ENCODE measurements around the gene ADAMTS12. TPM values are rescaled to one million over a fixed set of nuclear protein-coding genes. Genes with fewer than 3 reads are reported as not detected.
A peak's percentile ranks its signal among the peaks of the same experiment; 100 is the strongest.

Gene ADAMTS12
- total and polyA plus RNA-seq, 7 experiments from 2014 or later, result not detected

DNA sequence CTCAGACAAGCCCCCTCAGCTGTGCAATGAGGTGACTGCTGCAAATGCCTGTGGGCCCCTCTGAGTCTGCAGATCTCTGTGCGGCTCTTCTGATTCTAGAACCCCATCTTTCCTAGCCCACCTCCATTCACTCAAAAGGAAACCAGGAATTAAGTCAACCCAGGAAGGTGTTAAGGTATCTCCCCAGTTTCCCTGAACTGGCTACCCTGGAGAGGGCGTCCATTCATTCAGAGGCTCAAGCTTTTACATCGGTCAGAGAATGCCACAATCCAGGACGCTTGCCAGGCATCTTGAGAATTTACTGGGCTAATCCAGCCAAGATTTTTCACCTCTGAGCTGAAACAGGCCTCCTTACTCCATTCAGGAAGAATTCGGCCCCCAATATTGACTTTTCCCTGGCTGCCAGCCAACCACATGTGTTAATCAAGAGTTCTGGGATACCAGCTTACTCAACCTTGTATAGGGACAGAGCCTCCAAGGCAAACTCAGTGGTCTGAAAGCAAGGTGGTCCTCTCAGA, 889 bp upstream of the ADAMTS12 start:
- Mint-ChIP-seq H3K9me3 (peaks cover 0 to 10% (median 0%) of the 10 kb centered on the region in 11 donors), H3K27ac (no peak overlapping the region), H3K27me3 (peaks cover 56 to 83% (median 68%) of the 10 kb centered on the region in 5 donors), H3K4me1 (peaks cover 0 to 13% (median 9%) of the 10 kb centered on the region in 7 donors), H3K36me3 (peaks cover 0 to 6% (median 0%) of the 10 kb centered on the region in 5 donors), H3K4me3 (peak overlapping the region in 7 of 10 donors; percentile 6 to 79 (median 26))
- intact Hi-C loops (cut with micrococcal nuclease), result no loop called here
- ChIA-PET POLR2A (no interaction called here), CTCF (no interaction called here)
- DNase-seq (no peak), ATAC-seq (no peak)
- Histone ChIP-seq H3K27ac (ENCODE audit: low read depth, low read length) (no peak overlapping the region), H3K9me3 (ENCODE audit: control insufficient read depth in 2 of 3, low read length in 3 of 3) (peaks cover 0 to 4% (median 0%) of the 10 kb centered on the region in 3 experiments), H3K27me3 (ENCODE audit: control insufficient read depth in 2 of 2, insufficient read depth in 2 of 2, low read length in 2 of 2) (peaks cover 0 to 9% of the 10 kb centered on the region in 2 donors), H3K4me1 (ENCODE audit: control insufficient read depth in 2 of 2, insufficient read depth in 2 of 2, low read length in 2 of 2) (no peaks in the 10 kb centered on the region), H3K4me3 (ENCODE audit: low read length) (no peak overlapping the region), H3K36me3 (ENCODE audit: control insufficient read depth in 2 of 3, insufficient read depth in 3 of 3, low read length in 3 of 3) (no peaks in the 10 kb centered on the region)

GRCh38 chr5:33891446-33891787, 373 bp downstream of the ADAMTS12 start:
- DNase-seq (no peak), ATAC-seq (no peak)
- H3K4me1 ChIP-seq (ENCODE audit: control insufficient read depth in 2 of 2, insufficient read depth in 2 of 2, low read length in 2 of 2), result no peaks in the 10 kb centered on the region
- Mint-ChIP-seq H3K27ac (no peak overlapping the region), H3K36me3 (peaks cover 0 to 6% (median 0%) of the 10 kb centered on the region in 5 donors), H3K9me3 (peaks cover 0 to 2% (median 0%) of the 10 kb centered on the region in 11 donors), H3K27me3 (peaks cover 56 to 75% (median 63%) of the 10 kb centered on the region in 5 donors), H3K4me1 (peaks cover 0 to 13% (median 9%) of the 10 kb centered on the region in 7 donors), H3K4me3 (peak overlapping the region in 8 of 10 donors; percentile 43 to 70 (median 55))
- H3K4me3 ChIP-seq (ENCODE audit: low read length), result no peak overlapping the region
- intact Hi-C loops (cut with micrococcal nuclease), result no loop called here
- peaks cover 0 to 9% of the 10 kb centered on the region in 2 donors for H3K27me3 ChIP-seq (ENCODE audit: control insufficient read depth in 2 of 2, insufficient read depth in 2 of 2, low read length in 2 of 2)
- no peaks in the 10 kb centered on the region for H3K36me3 ChIP-seq (ENCODE audit: control insufficient read depth in 2 of 3, insufficient read depth in 3 of 3, low read length in 3 of 3)
- ChIA-PET CTCF (no interaction called here), POLR2A (no interaction called here)
- H3K9me3 ChIP-seq (ENCODE audit: control insufficient read depth in 2 of 3, low read length in 3 of 3), result peaks cover 0 to 4% (median 0%) of the 10 kb centered on the region in 3 experiments
- H3K27ac ChIP-seq (ENCODE audit: low read depth, low read length), result no peak overlapping the region

DNA sequence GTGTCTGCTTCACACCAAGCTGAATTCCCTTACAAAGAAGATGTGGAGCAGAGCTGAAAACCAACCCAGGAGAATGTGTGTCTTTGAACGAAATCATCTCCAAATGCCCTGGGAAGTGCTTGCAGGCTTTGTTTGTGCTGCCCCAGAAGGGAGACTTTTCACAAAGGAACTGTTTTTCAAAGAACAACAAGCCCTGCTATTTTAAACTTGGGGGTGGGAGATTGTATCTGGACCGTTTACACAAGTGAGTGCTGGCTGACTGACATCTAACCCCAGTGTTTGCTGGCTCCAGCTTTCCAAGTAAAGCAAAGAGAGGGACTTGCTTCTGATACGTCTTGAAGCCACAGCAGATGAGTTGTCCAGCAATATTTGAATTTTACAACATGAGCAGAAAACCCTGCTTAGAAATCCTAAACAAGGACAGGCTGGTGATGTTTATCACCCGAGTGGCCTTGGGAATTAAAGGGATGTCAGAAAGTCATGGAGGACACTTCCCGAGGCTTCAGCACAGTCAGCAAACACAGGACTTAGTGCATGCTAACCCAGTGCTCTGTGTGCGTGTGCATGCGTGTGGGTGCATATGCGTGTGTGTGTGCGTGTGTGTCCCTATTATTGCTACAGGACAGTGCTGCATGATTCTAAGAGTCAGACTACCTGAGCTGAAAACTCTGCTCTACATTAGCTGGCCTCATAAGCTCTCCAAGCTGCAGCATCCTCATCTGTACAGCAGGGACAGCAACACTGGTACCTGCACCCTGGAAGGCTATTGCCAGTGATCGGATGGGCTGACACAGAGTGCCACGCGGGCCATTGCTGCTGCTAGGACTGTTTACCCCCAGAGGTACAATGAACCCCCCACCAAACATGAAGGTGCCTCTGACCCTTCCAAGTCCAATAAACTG, 1.4 kb downstream of the ADAMTS12 start:
- H3K27me3 Mint-ChIP-seq, result peaks cover 49 to 69% (median 57%) of the 10 kb centered on the region in 5 donors
- peaks cover 0 to 6% (median 0%) of the 10 kb centered on the region in 5 donors for H3K36me3 Mint-ChIP-seq
- ATAC-seq (no peak), DNase-seq (no peak)
- ChIA-PET POLR2A (no interaction called here), CTCF (no interaction called here)
- H3K27ac Mint-ChIP-seq, result no peak overlapping the region
- peaks cover 0 to 2% (median 0%) of the 10 kb centered on the region in 11 donors for H3K9me3 Mint-ChIP-seq
- peaks cover 0 to 13% (median 9%) of the 10 kb centered on the region in 7 donors for H3K4me1 Mint-ChIP-seq
- peak overlapping the region in 1 of 10 donors; percentile 59 for H3K4me3 Mint-ChIP-seq
- intact Hi-C loops (cut with micrococcal nuclease), result no loop called here
- H3K27me3 ChIP-seq (ENCODE audit: control insufficient read depth in 2 of 2, insufficient read depth in 2 of 2, low read length in 2 of 2), result peaks cover 0 to 9% of the 10 kb centered on the region in 2 donors
- H3K9me3 ChIP-seq (ENCODE audit: control insufficient read depth in 2 of 3, low read length in 3 of 3), result peaks cover 0 to 4% (median 0%) of the 10 kb centered on the region in 3 experiments
- no peak overlapping the region for H3K4me3 ChIP-seq (ENCODE audit: low read length)
- H3K4me1 ChIP-seq (ENCODE audit: control insufficient read depth in 2 of 2, insufficient read depth in 2 of 2, low read length in 2 of 2), result no peaks in the 10 kb centered on the region
- H3K27ac ChIP-seq (ENCODE audit: low read depth, low read length), result no peak overlapping the region
- no peaks in the 10 kb centered on the region for H3K36me3 ChIP-seq (ENCODE audit: control insufficient read depth in 2 of 3, insufficient read depth in 3 of 3, low read length in 3 of 3)

DNA sequence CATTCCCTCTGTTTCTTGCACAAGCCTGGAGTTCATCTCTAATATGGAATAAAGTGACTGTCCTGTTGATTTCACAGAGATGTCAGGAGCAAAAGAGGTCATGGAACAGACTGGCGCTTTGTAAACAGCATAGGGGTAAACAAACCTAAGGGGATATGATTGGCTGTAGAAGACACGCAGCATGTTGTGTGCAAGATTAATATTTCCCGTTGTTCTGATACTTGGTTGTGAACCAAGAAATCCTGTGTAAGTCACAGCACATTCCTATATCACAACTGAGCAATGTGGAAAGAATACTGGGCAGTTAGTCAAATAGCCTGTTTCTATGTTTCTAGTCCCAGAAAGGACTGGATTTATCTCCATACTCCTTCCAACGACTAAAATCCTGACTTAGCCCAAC, 3.2 kb downstream of the ADAMTS12 start:
- no peaks in the 10 kb centered on the region for H3K36me3 ChIP-seq (ENCODE audit: control insufficient read depth in 2 of 3, insufficient read depth in 3 of 3, low read length in 3 of 3)
- POLR2A ChIA-PET, result no interaction called here
- ATAC-seq (no peak), DNase-seq (no peak)
- no peak overlapping the region for H3K27ac ChIP-seq (ENCODE audit: low read depth, low read length)
- no peak overlapping the region for H3K4me3 ChIP-seq (ENCODE audit: low read length)
- H3K4me1 ChIP-seq (ENCODE audit: control insufficient read depth in 2 of 2, insufficient read depth in 2 of 2, low read length in 2 of 2), result no peaks in the 10 kb centered on the region
- peaks cover 0 to 13% (median 9%) of the 10 kb centered on the region in 7 donors for H3K4me1 Mint-ChIP-seq
- no peaks in the 10 kb centered on the region for H3K36me3 Mint-ChIP-seq
- peaks cover 0 to 6% of the 10 kb centered on the region in 2 donors for H3K27me3 ChIP-seq (ENCODE audit: control insufficient read depth in 2 of 2, insufficient read depth in 2 of 2, low read length in 2 of 2)
- CTCF ChIA-PET, result no interaction called here
- peaks cover 40 to 53% (median 48%) of the 10 kb centered on the region in 5 donors for H3K27me3 Mint-ChIP-seq
- peaks cover 0 to under 1% (median 0%) of the 10 kb centered on the region in 11 donors for H3K9me3 Mint-ChIP-seq
- H3K4me3 Mint-ChIP-seq, result no peak overlapping the region
- intact Hi-C loops (cut with micrococcal nuclease), result no loop called here
- peaks cover 0 to 4% (median 0%) of the 10 kb centered on the region in 3 experiments for H3K9me3 ChIP-seq (ENCODE audit: control insufficient read depth in 2 of 3, low read length in 3 of 3)
- H3K27ac Mint-ChIP-seq, result no peak overlapping the region

GRCh38 chr5:33887268-33887667, 4.5 kb downstream of the ADAMTS12 start:
- DNase-seq (no peak), ATAC-seq (no peak)
- no peaks in the 10 kb centered on the region for H3K9me3 ChIP-seq (ENCODE audit: control insufficient read depth in 2 of 3, low read length in 3 of 3)
- no peak overlapping the region for H3K27ac Mint-ChIP-seq
- ChIA-PET CTCF (interaction anchor here (1.0 kb wide), 1 partner anchor 48 kb away, joined by 3 read pairs; no protein-coding TSS in a partner anchor), POLR2A (no interaction called here)
- H3K9me3 Mint-ChIP-seq, result no peaks in the 10 kb centered on the region
- peaks cover 0 to 6% of the 10 kb centered on the region in 2 donors for H3K27me3 ChIP-seq (ENCODE audit: control insufficient read depth in 2 of 2, insufficient read depth in 2 of 2, low read length in 2 of 2)
- H3K36me3 ChIP-seq (ENCODE audit: control insufficient read depth in 2 of 3, insufficient read depth in 3 of 3, low read length in 3 of 3), result no peaks in the 10 kb centered on the region
- H3K4me3 ChIP-seq (ENCODE audit: low read length), result no peak overlapping the region
- H3K4me3 Mint-ChIP-seq, result no peak overlapping the region
- H3K27ac ChIP-seq (ENCODE audit: low read depth, low read length), result no peak overlapping the region
- intact Hi-C loops (cut with micrococcal nuclease), result no loop called here
- H3K36me3 Mint-ChIP-seq, result no peaks in the 10 kb centered on the region
- H3K4me1 ChIP-seq (ENCODE audit: control insufficient read depth in 2 of 2, insufficient read depth in 2 of 2, low read length in 2 of 2), result no peaks in the 10 kb centered on the region
- peaks cover 0 to 10% (median 9%) of the 10 kb centered on the region in 7 donors for H3K4me1 Mint-ChIP-seq
- H3K27me3 Mint-ChIP-seq, result peaks cover 28 to 40% (median 37%) of the 10 kb centered on the region in 5 donors

DNA sequence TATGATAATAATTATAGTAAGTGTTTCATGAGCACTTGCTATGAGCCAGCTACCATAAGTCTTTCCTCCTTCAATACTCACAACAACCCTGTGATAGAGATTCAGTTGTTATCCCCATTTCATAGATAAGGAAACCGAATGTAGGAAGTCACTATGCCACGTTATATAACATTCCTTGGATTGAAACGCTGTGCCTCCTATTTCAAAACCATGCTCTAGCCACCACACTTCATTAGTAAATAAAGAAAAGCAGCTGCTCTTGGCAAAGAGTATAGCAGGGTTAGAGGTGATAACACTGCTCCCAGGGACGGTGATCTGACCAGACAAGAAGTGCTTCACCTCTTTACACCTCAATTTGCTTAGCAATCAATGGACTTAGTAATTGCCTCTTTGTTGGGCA, 5.5 kb downstream of the ADAMTS12 start:
- Mint-ChIP-seq H3K4me3 (no peak overlapping the region), H3K4me1 (peaks cover 0 to 5% (median 4%) of the 10 kb centered on the region in 7 donors), H3K27ac (no peak overlapping the region), H3K27me3 (peaks cover 24 to 35% (median 32%) of the 10 kb centered on the region in 5 donors), H3K36me3 (no peaks in the 10 kb centered on the region), H3K9me3 (no peaks in the 10 kb centered on the region)
- ATAC-seq (no peak), DNase-seq (no peak)
- Histone ChIP-seq H3K27ac (ENCODE audit: low read depth, low read length) (no peak overlapping the region), H3K9me3 (ENCODE audit: control insufficient read depth in 2 of 3, low read length in 3 of 3) (no peaks in the 10 kb centered on the region), H3K4me3 (ENCODE audit: low read length) (no peak overlapping the region), H3K36me3 (ENCODE audit: control insufficient read depth in 2 of 3, insufficient read depth in 3 of 3, low read length in 3 of 3) (no peaks in the 10 kb centered on the region), H3K4me1 (ENCODE audit: control insufficient read depth in 2 of 2, insufficient read depth in 2 of 2, low read length in 2 of 2) (no peaks in the 10 kb centered on the region), H3K27me3 (ENCODE audit: control insufficient read depth in 2 of 2, insufficient read depth in 2 of 2, low read length in 2 of 2) (peaks cover 0 to 5% of the 10 kb centered on the region in 2 donors)
- intact Hi-C loops (cut with micrococcal nuclease), result no loop called here
- CTCF ChIA-PET, result interaction anchor here (1.0 kb wide), 1 partner anchor 49 kb away, joined by 3 read pairs; no protein-coding TSS in a partner anchor
- POLR2A ChIA-PET, result interaction anchor here (0.6 kb wide), 1 partner anchor 15 kb away, joined by 3 read pairs; no protein-coding TSS in a partner anchor
